Measurements from ENCODE around the gene ADGRE1.

The ADGRE1 gene

GRCh38 chr19:6952956-6953355 is 65.6 kb downstream of the ADGRE1 start:
- no peak for TF ChIP-seq CTCF (IDR thresholded peaks at IDR 0.05)
- DNase-seq (ENCODE audit: low spot score), result no peak
- no peak overlapping the region for H3K4me3 ChIP-seq
- H3K27ac ChIP-seq, result no peak overlapping the region

DNA sequence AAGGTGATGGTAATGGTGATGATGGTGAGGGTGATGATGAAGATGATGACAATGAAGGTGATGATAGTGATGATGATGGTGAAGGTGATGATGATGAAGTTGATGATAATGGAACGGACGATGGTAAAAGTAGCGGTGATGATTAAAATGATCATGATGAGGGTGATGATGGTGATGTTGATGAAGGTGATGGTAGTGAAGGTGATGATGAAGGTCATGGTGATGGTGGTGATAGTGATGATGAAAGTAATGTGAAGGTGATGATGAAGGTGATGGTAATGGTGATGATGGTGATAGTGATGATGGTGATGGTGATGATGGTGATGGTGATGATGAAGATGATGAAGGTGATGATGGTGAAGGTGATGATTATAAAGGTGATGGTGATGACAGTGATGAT is 67.7 kb downstream of the ADGRE1 start:
- Histone ChIP-seq H3K27ac (no peak overlapping the region), H3K4me3 (no peak overlapping the region)
- TF ChIP-seq CTCF (IDR thresholded peaks at IDR 0.05), result no peak
- no peak for DNase-seq (ENCODE audit: low spot score)

DNA sequence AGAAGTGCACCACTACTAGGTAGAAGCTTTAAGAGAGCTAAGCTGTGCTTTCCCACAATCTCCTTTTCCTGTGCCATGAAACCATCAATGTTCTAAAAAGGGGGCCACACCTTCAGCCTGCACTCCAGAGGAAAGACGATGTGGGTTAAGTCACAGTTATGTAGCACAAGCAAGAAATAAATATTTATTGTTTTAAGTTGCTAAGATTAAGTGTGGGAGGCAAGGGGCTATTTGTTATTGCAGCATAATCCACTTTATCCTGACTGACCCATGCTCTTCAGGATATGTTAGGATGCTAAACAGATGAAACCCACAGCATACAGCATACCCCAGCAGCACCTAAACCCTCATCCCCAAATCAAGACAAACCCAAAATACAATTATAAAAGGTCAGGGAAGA is 69.2 kb downstream of the ADGRE1 start:
- H3K4me3 ChIP-seq, result no peak overlapping the region
- DNase-seq (ENCODE audit: low spot score), result no peak
- no peak for TF ChIP-seq CTCF (IDR thresholded peaks at IDR 0.05)
- no peak overlapping the region for H3K27ac ChIP-seq

DNA sequence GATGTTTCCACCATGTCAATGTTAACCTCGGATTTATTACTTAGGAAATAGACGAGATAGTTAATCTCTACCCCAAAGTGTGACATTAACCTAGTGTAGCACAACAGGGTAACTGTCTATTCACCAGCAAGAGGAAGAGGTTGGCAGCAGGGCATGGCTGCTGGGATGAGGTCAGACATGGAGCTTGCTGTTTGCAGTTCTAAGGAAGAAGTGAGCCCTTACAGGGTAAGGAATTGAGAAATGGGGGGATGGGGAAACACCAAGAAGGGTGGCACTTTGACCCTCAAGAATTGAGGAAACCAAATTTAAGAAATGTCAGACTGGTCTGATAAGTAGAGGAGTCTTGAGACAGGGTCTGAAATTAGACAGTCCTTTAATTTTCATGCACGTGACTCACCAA is 71.4 kb downstream of the ADGRE1 start:
- Histone ChIP-seq H3K27ac (no peak overlapping the region), H3K4me3 (no peak overlapping the region)
- no peak for DNase-seq (ENCODE audit: low spot score)
- TF ChIP-seq CTCF (IDR thresholded peaks at IDR 0.05), result no peak

DNA sequence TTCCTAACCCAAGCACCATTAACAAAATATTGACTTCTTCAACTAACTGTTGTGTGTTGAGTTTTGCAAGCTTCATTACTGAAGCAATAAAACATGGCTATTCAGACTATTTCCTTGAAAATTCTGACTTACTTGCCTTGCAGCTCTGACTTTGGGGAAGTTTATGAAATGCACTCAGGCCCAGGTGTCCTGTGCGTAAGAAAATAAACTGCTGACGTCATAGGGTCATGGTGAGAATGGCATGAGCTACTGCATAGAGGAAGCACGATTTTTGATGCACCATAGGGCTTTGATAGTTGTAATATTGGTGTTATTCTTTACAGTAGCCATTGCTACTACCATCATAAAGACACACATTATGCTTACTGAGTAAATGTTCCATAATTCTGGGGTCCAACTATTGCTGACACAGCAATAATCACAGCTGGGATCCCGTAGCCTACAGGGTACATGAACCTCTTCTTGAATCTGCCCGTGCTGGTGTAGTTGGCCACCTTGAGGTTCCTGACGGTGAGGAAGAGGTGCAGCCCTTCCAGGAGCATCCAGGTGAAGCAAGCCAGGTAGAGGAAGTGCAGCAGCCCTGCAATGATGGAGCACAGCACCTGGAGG is 76.0 kb downstream of the ADGRE1 start:
- TF ChIP-seq CTCF (IDR thresholded peaks at IDR 0.05), result no peak
- DNase-seq (ENCODE audit: low spot score), result no peak
- H3K27ac ChIP-seq, result no peak overlapping the region
- no peak overlapping the region for H3K4me3 ChIP-seq

DNA sequence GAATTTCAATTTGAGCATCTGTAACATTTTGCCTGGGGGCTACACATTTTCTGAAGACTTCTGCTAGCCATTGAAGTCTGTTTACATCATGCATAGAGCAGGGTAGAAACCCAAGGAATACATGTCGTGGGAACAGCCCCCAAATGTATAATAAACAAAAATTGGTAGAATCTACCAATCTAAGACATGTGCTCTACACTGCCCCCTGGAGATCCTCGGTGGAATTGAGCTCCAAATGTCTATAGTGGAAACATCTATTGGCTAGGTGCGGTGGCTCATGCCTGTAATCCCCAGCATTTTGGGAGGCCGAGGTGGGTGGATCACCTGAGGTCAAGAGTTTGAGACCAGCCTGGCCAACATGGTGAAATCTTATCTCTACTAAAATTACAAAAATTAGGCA is 76.6 kb downstream of the ADGRE1 start:
- DNase-seq (ENCODE audit: low spot score), result no peak
- Histone ChIP-seq H3K4me3 (no peak overlapping the region), H3K27ac (no peak overlapping the region)
- TF ChIP-seq CTCF (IDR thresholded peaks at IDR 0.05), result no peak

DNA sequence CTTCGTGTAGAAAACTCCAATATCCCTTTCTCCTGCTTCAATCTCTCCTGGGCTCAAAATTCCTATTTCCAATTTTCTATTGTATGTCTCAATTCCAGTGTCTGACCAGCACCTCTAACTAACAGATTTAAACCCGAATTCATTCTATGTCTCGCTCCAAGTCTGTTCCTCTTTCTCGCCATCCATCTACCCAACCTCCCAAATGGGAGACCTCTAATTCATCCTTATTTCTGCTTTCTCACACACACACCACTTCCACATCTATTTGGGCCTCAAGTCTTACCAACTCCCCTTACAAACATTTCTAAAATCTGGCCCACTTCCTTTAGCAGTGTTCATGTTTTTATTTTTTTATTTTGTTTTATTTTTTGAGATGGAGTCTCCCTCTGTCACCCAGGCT is 80.6 kb downstream of the ADGRE1 start:
- no peak for TF ChIP-seq CTCF (IDR thresholded peaks at IDR 0.05)
- no peak for DNase-seq (ENCODE audit: low spot score)
- Histone ChIP-seq H3K27ac (no peak overlapping the region), H3K4me3 (no peak overlapping the region)

All from coronary artery (tissue), 2 donors.